HepG2 (cell line): ENCODE results near the gene GRM2. TPM values are rescaled to one million over a fixed set of nuclear protein-coding genes. Genes with fewer than 3 reads are reported as not detected.
A peak's percentile ranks its signal among the peaks of the same experiment; 100 is the strongest.

Experiments
- ATF6 ChIP-seq: sonication (generic); formaldehyde crosslinking; conservative IDR thresholded peaks from 2 replicates; pipeline ENCODE4 v1.4.0; 2020; ENCODE audit warnings: missing genetic modification reagents
- CBX5 ChIP-seq: sonication (generic); formaldehyde crosslinking; IDR thresholded peaks from 2 replicates; pipeline ENCODE4 v1.4.0; 2020; ENCODE audit warnings: missing genetic modification reagents, borderline replicate concordance
- KAT8 ChIP-seq: IDR thresholded peaks from 2 replicates; pipeline ENCODE4 v1.6.1; 2016; ENCODE audit warnings: missing genetic modification reagents, missing compliant biosample characterization
- NFKBIZ ChIP-seq: IDR thresholded peaks from 2 replicates; pipeline ENCODE4 v1.6.1; 2018; ENCODE audit warnings: missing genetic modification reagents, missing compliant biosample characterization
- TFAP4 ChIP-seq: sonication (generic); IDR thresholded peaks from 2 replicates; pipeline ENCODE4 v1.6.1; 2016; ENCODE audit warnings: low read depth, borderline replicate concordance
- XBP1 ChIP-seq: sonication (generic); formaldehyde crosslinking; IDR thresholded peaks from 2 replicates; pipeline ENCODE4 v1.5.0; 2020; ENCODE audit warnings: missing genetic modification reagents
- ZBTB3 ChIP-seq: sonication (generic); formaldehyde crosslinking; IDR thresholded peaks from 2 replicates; pipeline ENCODE4 v1.4.0; 2020; ENCODE audit warnings: low read depth, mild to moderate bottlenecking, moderate library complexity, missing genetic modification reagents, borderline replicate concordance
- ZC3H13 ChIP-seq: sonication (generic); formaldehyde crosslinking; IDR thresholded peaks from 2 replicates; pipeline ENCODE4 v1.8.1; 2023; ENCODE audit warnings: mild to moderate bottlenecking, missing genetic modification reagents, moderate library complexity
- ZNF180 ChIP-seq: sonication (generic); formaldehyde crosslinking; IDR thresholded peaks from 2 replicates; pipeline ENCODE4 v1.4.0; 2020; ENCODE audit warnings: low read depth, missing genetic modification reagents, borderline replicate concordance
- ZNF367 ChIP-seq: sonication (generic); formaldehyde crosslinking; IDR thresholded peaks from 2 replicates; pipeline ENCODE4 v1.4.0; 2020; ENCODE audit warnings: missing genetic modification reagents, borderline replicate concordance
- ZNF446 ChIP-seq: sonication (generic); formaldehyde crosslinking; IDR thresholded peaks from 2 replicates; pipeline ENCODE4 v1.5.0; 2020; ENCODE audit warnings: mild to moderate bottlenecking, missing genetic modification reagents
- polyA plus RNA-seq, 8 experiments: library from polyadenylated mRNA; depleted of rRNA in 3 of 8; stranded (reverse) in 7 of 8; unstranded in 1 of 8; fragments of >200 nt; fragmentation: Illumina TruSeq in 4 of 8; extraction: Trizol in 4 of 8; gene quantifications; 2 replicates each; pipeline versions ENCODE4 v1.2.1 to v1.2.3, GENCODE V29; 2011 to 2016; ENCODE audit warnings: low read depth in 4 of 8, missing spikeins in 1 of 8, mixed read lengths in 1 of 8; ENCODE audit not compliant: insufficient read depth in 1 of 8
- total RNA-seq, 5 experiments: library from RNA; depleted of rRNA; stranded (reverse); fragments of >200 nt; fragmentation: Illumina TruSeq; extraction: Trizol; gene quantifications; 2 replicates each; pipeline ENCODE4 v1.2.3, GENCODE V29; 2016; ENCODE audit warnings: low read depth in 1 of 5
- TF ChIP-seq, protein P1 (sequence below): sonication (generic); formaldehyde crosslinking; IDR thresholded peaks from 2 replicates; pipeline ENCODE4 v1.4.0; 2020; ENCODE audit warnings: missing genetic modification reagents, borderline replicate concordance
- TF ChIP-seq, protein P2 (sequence below): sonication (generic); formaldehyde crosslinking; IDR thresholded peaks from 2 replicates; pipeline ENCODE4 v1.4.0; 2020; ENCODE audit warnings: low read depth, missing genetic modification reagents
- TF ChIP-seq, protein P3 (sequence below): sonication (generic); formaldehyde crosslinking; IDR thresholded peaks from 2 replicates; pipeline ENCODE4 v1.4.0; 2020; ENCODE audit warnings: missing genetic modification reagents, borderline replicate concordance

The GRM2 gene
- total and polyA plus RNA-seq, 2 of the 13 experiments (the other 11 are each of a cell fraction or from before 2014, with no cell fraction given) = 0.04 to 0.07 TPM

DNA sequence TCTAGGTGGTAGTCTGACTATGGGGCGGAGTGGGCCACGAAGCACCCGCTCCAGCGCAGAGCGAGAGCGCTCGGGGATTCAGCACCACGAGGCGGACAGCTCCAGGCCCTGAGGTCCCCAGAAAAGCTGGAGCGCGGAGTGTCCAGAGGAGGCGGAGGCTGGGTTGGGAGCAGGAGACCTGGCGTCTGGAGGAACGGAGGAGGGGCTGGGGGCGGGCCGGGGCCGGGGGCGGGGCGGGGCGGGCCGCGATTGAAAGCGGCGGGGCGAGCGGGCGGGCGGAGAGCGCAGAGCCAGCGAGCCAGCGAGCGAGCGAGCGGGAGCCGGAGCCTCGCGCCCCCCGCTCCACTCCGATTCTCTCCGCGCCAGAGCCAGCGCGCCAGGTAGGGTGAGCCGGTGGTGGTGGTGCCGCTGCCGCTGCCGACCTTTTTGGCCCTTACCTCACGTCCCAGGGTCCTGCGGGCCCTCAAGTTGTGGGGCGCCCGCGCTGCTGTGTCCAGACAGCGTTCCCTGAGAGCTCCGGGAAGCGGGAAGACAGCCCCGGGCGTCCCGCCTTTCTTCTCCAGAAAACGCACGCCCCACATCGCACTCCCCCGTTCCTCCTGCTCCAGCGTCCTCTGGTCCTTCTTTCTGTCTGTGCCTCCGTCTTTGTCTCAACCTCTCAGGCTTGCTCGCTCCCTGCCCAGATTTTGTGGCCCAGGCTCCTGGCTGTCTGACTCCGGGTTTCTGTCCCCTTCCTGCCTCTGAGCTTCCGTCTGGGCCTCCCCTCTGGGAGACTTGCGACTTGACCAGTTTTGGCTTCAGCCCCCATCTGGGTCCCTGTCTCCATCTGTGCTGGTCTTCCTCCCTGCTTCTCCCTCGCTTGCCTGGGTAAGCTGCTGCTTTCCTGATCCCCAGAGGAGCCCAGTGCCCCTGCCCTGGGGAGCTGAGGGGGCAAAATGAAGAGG is at the start of gene GRM2 (continued):
- TF ChIP-seq CBX5 (CRISPR knock-in tag) (0 out of 2 replicates have a peak, but pooled peaks have one; percentile 28), XBP1 (CRISPR knock-in tag) (no peak), TFAP4 (no peak; the same call in 1 of the 2 replicates), NFKBIZ (CRISPR knock-in tag) (peak; percentile 79), ZNF180 (CRISPR knock-in tag) (no peak), KAT8 (CRISPR knock-in tag) (0 out of 2 replicates have a peak, but pooled peaks have one; percentile 40), ZNF446 (CRISPR knock-in tag) (peak; percentile 52; the same call in 1 of the 2 replicates), ZC3H13 (CRISPR knock-in tag) (0 out of 2 replicates have a peak, but pooled peaks have one; percentile 43), ZNF367 (CRISPR knock-in tag) (no peak; the same call in 1 of the 2 replicates), ZBTB3 (no peak), ATF6 (CRISPR knock-in tag) (peak; percentile 97)
- TF ChIP-seq, protein P1, sequence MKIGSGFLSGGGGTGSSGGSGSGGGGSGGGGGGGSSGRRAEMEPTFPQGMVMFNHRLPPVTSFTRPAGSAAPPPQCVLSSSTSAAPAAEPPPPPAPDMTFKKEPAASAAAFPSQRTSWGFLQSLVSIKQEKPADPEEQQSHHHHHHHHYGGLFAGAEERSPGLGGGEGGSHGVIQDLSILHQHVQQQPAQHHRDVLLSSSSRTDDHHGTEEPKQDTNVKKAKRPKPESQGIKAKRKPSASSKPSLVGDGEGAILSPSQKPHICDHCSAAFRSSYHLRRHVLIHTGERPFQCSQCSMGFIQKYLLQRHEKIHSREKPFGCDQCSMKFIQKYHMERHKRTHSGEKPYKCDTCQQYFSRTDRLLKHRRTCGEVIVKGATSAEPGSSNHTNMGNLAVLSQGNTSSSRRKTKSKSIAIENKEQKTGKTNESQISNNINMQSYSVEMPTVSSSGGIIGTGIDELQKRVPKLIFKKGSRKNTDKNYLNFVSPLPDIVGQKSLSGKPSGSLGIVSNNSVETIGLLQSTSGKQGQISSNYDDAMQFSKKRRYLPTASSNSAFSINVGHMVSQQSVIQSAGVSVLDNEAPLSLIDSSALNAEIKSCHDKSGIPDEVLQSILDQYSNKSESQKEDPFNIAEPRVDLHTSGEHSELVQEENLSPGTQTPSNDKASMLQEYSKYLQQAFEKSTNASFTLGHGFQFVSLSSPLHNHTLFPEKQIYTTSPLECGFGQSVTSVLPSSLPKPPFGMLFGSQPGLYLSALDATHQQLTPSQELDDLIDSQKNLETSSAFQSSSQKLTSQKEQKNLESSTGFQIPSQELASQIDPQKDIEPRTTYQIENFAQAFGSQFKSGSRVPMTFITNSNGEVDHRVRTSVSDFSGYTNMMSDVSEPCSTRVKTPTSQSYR = peak; percentile 68; the same call in 1 of the 2 replicates
- TF ChIP-seq, protein P2, sequence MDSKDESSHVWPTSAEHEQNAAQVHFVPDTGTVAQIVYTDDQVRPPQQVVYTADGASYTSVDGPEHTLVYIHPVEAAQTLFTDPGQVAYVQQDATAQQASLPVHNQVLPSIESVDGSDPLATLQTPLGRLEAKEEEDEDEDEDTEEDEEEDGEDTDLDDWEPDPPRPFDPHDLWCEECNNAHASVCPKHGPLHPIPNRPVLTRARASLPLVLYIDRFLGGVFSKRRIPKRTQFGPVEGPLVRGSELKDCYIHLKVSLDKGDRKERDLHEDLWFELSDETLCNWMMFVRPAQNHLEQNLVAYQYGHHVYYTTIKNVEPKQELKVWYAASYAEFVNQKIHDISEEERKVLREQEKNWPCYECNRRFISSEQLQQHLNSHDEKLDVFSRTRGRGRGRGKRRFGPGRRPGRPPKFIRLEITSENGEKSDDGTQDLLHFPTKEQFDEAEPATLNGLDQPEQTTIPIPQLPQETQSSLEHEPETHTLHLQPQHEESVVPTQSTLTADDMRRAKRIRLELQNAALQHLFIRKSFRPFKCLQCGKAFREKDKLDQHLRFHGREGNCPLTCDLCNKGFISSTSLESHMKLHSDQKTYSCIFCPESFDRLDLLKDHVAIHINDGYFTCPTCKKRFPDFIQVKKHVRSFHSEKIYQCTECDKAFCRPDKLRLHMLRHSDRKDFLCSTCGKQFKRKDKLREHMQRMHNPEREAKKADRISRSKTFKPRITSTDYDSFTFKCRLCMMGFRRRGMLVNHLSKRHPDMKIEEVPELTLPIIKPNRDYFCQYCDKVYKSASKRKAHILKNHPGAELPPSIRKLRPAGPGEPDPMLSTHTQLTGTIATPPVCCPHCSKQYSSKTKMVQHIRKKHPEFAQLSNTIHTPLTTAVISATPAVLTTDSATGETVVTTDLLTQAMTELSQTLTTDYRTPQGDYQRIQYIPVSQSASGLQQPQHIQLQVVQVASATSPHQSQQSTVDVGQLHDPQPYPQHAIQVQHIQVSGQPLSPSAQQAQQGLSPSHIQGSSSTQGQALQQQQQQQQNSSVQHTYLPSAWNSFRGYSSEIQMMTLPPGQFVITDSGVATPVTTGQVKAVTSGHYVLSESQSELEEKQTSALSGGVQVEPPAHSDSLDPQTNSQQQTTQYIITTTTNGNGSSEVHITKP (CRISPR knock-in tag) = 0 out of 2 replicates have a peak, but pooled peaks have one; percentile 44
- TF ChIP-seq, protein P3, sequence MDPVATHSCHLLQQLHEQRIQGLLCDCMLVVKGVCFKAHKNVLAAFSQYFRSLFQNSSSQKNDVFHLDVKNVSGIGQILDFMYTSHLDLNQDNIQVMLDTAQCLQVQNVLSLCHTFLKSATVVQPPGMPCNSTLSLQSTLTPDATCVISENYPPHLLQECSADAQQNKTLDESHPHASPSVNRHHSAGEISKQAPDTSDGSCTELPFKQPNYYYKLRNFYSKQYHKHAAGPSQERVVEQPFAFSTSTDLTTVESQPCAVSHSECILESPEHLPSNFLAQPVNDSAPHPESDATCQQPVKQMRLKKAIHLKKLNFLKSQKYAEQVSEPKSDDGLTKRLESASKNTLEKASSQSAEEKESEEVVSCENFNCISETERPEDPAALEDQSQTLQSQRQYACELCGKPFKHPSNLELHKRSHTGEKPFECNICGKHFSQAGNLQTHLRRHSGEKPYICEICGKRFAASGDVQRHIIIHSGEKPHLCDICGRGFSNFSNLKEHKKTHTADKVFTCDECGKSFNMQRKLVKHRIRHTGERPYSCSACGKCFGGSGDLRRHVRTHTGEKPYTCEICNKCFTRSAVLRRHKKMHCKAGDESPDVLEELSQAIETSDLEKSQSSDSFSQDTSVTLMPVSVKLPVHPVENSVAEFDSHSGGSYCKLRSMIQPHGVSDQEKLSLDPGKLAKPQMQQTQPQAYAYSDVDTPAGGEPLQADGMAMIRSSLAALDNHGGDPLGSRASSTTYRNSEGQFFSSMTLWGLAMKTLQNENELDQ (CRISPR knock-in tag) = peak; percentile 97
